Stimulated activated CD8-positive, alpha-beta memory T cell treated with anti-CD3 and anti-CD28 coated beads, Interleukin-7, amount 100 ng/mL, for 4 hours (primary cell): ENCODE data around the gene ATP2B3.

Source experiments
- DNase-seq, 2 donors: peaks; one replicate each; pipeline ENCODE4 v3.0.0-alpha.2; 2020; ENCODE audit warnings: low read depth in 2 of 2

Gene ATP2B3

GRCh38 chrX:153568451-153569011 is 51.1 kb downstream of the ATP2B3 start:
- no peak for DNase-seq

GRCh38 chrX:153569475-153569874 is 52.0 kb downstream of the ATP2B3 start:
- DNase-seq, result no peak

- no peak for DNase-seq
These were observed 54.1 kb downstream of the ATP2B3 start for GRCh38 chrX:153571534-153571908.

GRCh38 chrX:153572601-153573000 is 55.2 kb downstream of the ATP2B3 start:
- no peak for DNase-seq

- DNase-seq, result no peak
These were observed 56.5 kb downstream of the ATP2B3 start for GRCh38 chrX:153573984-153574383.

- DNase-seq, result no peak
These were observed 58.9 kb downstream of the ATP2B3 start for GRCh38 chrX:153576239-153576870.

- DNase-seq, result no peak
These were observed 59.5 kb downstream of the ATP2B3 start for GRCh38 chrX:153576961-153577360.

GRCh38 chrX:153578200-153578835 is 60.9 kb downstream of the ATP2B3 start:
- DNase-seq, result no peak

- DNase-seq, result no peak
These were observed 61.4 kb downstream of the ATP2B3 start for GRCh38 chrX:153578889-153579288.

GRCh38 chrX:153580700-153581386 is 63.4 kb downstream of the ATP2B3 start:
- no peak for DNase-seq

- peak; percentile 26 to 46 for DNase-seq
These were observed 65.5 kb downstream of the ATP2B3 start for GRCh38 chrX:153582896-153583295.

- no peak for DNase-seq
These were observed 66.0 kb downstream of the ATP2B3 start for GRCh38 chrX:153583433-153583832.

- DNase-seq, result no peak
These were observed 68.4 kb downstream of the ATP2B3 start for GRCh38 chrX:153585827-153586226.

- DNase-seq, result no peak
These were observed 69.9 kb downstream of the ATP2B3 start for GRCh38 chrX:153587342-153587741.

GRCh38 chrX:153588021-153588781 is 70.8 kb downstream of the ATP2B3 start:
- no peak for DNase-seq

GRCh38 chrX:153588782-153589446 is 71.5 kb downstream of the ATP2B3 start:
- no peak for DNase-seq

- DNase-seq, result no peak
These were observed 73.8 kb downstream of the ATP2B3 start for GRCh38 chrX:153590961-153591956.

- DNase-seq, result no peak
These were observed 74.8 kb downstream of the ATP2B3 start for GRCh38 chrX:153592091-153592833.

GRCh38 chrX:153592966-153593688 is 75.7 kb downstream of the ATP2B3 start:
- DNase-seq, result no peak
